ENCODE data around the gene ACAD8. TPM values are rescaled to one million over a fixed set of nuclear protein-coding genes. Genes with fewer than 3 reads are reported as not detected.
A peak's percentile ranks its signal among the peaks of the same experiment; 100 is the strongest.

The ACAD8 gene
- total and polyA plus RNA-seq, 2 of the 8 experiments (the other 6 are each of a cell fraction or from before 2014, with no cell fraction given), result 45.8 to 52.7 TPM

GRCh38 chr11:134267461-134267860 is 14.1 kb downstream of the ACAD8 start:
- no peak overlapping the region for H3K23ac ChIP-seq (ENCODE audit: insufficient read length)
- H3K14ac ChIP-seq (ENCODE audit: insufficient read length), result no peak overlapping the region
- H2BK5ac ChIP-seq (ENCODE audit: low read depth, low read length), result peak overlapping the region; percentile 75; the same call in 1 of the 2 replicates
- TF ChIP-seq MAX (IDR thresholded peaks at IDR 0.05) (peak; percentile 87), CEBPB (IDR thresholded peaks at IDR 0.05; ENCODE audit: low read depth, low read length) (no peak), E2F6 (IDR thresholded peaks at IDR 0.05) (peak; percentile 88)
- no peak overlapping the region for H2AK5ac ChIP-seq (ENCODE audit: low read depth, low read length)
- no peaks in the 10 kb centered on the region; the same call in 1 of the 2 replicates for H3K23me2 ChIP-seq (ENCODE audit: low read depth, low read length)
- no peak overlapping the region for H3K4me3 ChIP-seq (ENCODE audit: extremely low read depth in 1 of 4, insufficient read depth in 2 of 4, low read depth in 3 of 4, low read length in 4 of 4)
- no peaks in the 10 kb centered on the region for H4K20me1 ChIP-seq (replicated peaks in 1 of 2; ENCODE audit: control insufficient read depth in 1 of 2, insufficient read depth in 2 of 2, low read length in 2 of 2)
- H2AFZ ChIP-seq (ENCODE audit: low read length), result no peak overlapping the region
- peak overlapping the region; percentile 50; the same call in 1 of the 2 replicates for H2BK20ac ChIP-seq (ENCODE audit: low read length)
- H2BK120ac ChIP-seq (replicated peaks; ENCODE audit: low read depth, low read length), result peak overlapping the region; percentile 21
- WGBS, 2 experiments (ENCODE audit: extremely low coverage in 1 of 2, insufficient coverage in 1 of 2, insufficient read length in 1 of 2, insufficient replicate concordance in 2 of 2, low coverage in 1 of 2, low lambda C conversion rate in 2 of 2, missing lambda C conversion rate in 1 of 2), result 64% methylated on average over 5 of the region's 5 CpGs; no CpG with 5 or more reads in 1 of the 2 experiments
- DNase-seq (ENCODE audit: low read depth in 1 of 2, low spot score in 2 of 2) (no peak), FAIRE-seq (no peak)
- peaks cover 0 to 14% (median 5%) of the 10 kb centered on the region in 4 experiments; a peak in 4 of 8 replicates for H3K36me3 ChIP-seq (ENCODE audit: control insufficient read depth in 2 of 4, insufficient read depth in 4 of 4, low read length in 3 of 4)
- peaks cover 15 to 34% (median 20%) of the 10 kb centered on the region in 4 experiments for H3K4me1 ChIP-seq (replicated peaks in 1 of 4; ENCODE audit: control insufficient read depth in 3 of 4, insufficient read depth in 4 of 4, low read length in 3 of 4)
- peak overlapping the region; percentile 59 for H4K91ac ChIP-seq (replicated peaks; ENCODE audit: insufficient read length, low read length)
- H2BK12ac ChIP-seq (ENCODE audit: low read depth, low read length), result peak overlapping the region; percentile 73
- H2BK15ac ChIP-seq (ENCODE audit: low read length), result no peak overlapping the region
- H3K79me1 ChIP-seq (ENCODE audit: low read depth, low read length), result peaks cover 3% of the 10 kb centered on the region; the same call in 1 of the 2 replicates
- no peak overlapping the region for H3K18ac ChIP-seq (ENCODE audit: extremely low read depth, low read length)
- ChIA-PET CTCF (ENCODE audit: partially characterized antibody) (interaction anchor here (1.0 kb wide), 2 partner anchors 24 to 66 kb away, joined by 3 read pairs; no protein-coding TSS in a partner anchor), POLR2A (ENCODE audit: partially characterized antibody) (interaction anchor here (1.1 to 9.2 kb wide), 3 partner anchors 9 to 22 kb away, joined by 3 to 76 read pairs (median 4); partner anchors contain the start of gene GLB1L3)
- no peaks in the 10 kb centered on the region for H3K9me3 ChIP-seq (ENCODE audit: insufficient read depth in 2 of 2, low read depth in 1 of 2, low read length in 1 of 2)
- no peak overlapping the region for H3K9ac ChIP-seq (replicated peaks in 1 of 4; ENCODE audit: extremely low read depth in 1 of 4, low read depth in 3 of 4, low read length in 3 of 4)
- no peak overlapping the region for H3K4me2 ChIP-seq (ENCODE audit: insufficient read depth in 1 of 2, low read depth in 2 of 2, low read length in 2 of 2)
- H4K8ac ChIP-seq (ENCODE audit: extremely low read depth, insufficient read depth, low read length), result no peak overlapping the region
- H3K79me2 ChIP-seq (ENCODE audit: control insufficient read depth in 1 of 2, insufficient read depth in 2 of 2, low read length in 2 of 2), result peaks cover 0 to 66% of the 10 kb centered on the region in 2 experiments; a peak in 3 of 4 replicates
- no peak overlapping the region for H3K27ac ChIP-seq (ENCODE audit: low read depth, low read length)
- no peak overlapping the region for H3K56ac ChIP-seq (replicated peaks; ENCODE audit: insufficient read length, low read depth, low read length)
- H3K4ac ChIP-seq (replicated peaks; ENCODE audit: insufficient read length, low read depth, low read length), result no peak overlapping the region
- no peak overlapping the region for H4K5ac ChIP-seq (ENCODE audit: insufficient read length, low read depth, low read length)
- no peaks in the 10 kb centered on the region for H3K27me3 ChIP-seq (replicated peaks in 1 of 4; ENCODE audit: control insufficient read depth in 3 of 4, extremely low read depth in 1 of 4, insufficient read depth in 3 of 4, low read length in 3 of 4)

Data from H1 (cell line).